ENCODE measurements around the gene CD68. TPM values are rescaled to one million over a fixed set of nuclear protein-coding genes. Genes with fewer than 3 reads are reported as not detected.

CD68 gene
- total RNA-seq, 1 donor from 2014 or later, result 398 TPM

- peaks cover 71% of the 10 kb centered on the region for H3K36me3 ChIP-seq
- TF ChIP-seq CTCF (IDR thresholded peaks at IDR 0.05), result no peak
- ATAC-seq (no peak), DNase-seq (no peak)
- H3K27me3 ChIP-seq, result no peaks in the 10 kb centered on the region
- intact Hi-C loops (cut with DNase I), result no loop called here
- H3K27ac ChIP-seq, result peak overlapping the region; percentile 99
- no peaks in the 10 kb centered on the region for H3K9me3 ChIP-seq
- H3K4me3 ChIP-seq, result peak overlapping the region; percentile 99
- peaks cover 50% of the 10 kb centered on the region for H3K4me1 ChIP-seq
Observed at GRCh38 chr17:7574176-7574953, 5.1 kb upstream of the CD68 start.

- intact Hi-C loops (cut with DNase I), result no loop called here
Observed at GRCh38 chr17:7575481-7575883, 4.0 kb upstream of the CD68 start.

GRCh38 chr17:7575959-7576358, 3.5 kb upstream of the CD68 start:
- no peak overlapping the region for H3K4me3 ChIP-seq
- no peak for TF ChIP-seq CTCF (IDR thresholded peaks at IDR 0.05)
- no peaks in the 10 kb centered on the region for H3K27me3 ChIP-seq
- intact Hi-C loops (cut with DNase I), result no loop called here
- H3K36me3 ChIP-seq, result peaks cover 55% of the 10 kb centered on the region
- no peak overlapping the region for H3K27ac ChIP-seq
- peaks cover 61% of the 10 kb centered on the region for H3K4me1 ChIP-seq
- no peaks in the 10 kb centered on the region for H3K9me3 ChIP-seq
- ATAC-seq (no peak), DNase-seq (no peak)

More at GRCh38 chr17:7575481-7575883, 4.0 kb upstream of the CD68 start:
- Histone ChIP-seq H3K27ac (no peak overlapping the region), H3K36me3 (peaks cover 60% of the 10 kb centered on the region), H3K9me3 (no peaks in the 10 kb centered on the region), H3K4me1 (peaks cover 61% of the 10 kb centered on the region), H3K4me3 (peak overlapping the region; percentile 99), H3K27me3 (no peaks in the 10 kb centered on the region)
- no peak for TF ChIP-seq CTCF (IDR thresholded peaks at IDR 0.05)
- DNase-seq (no peak), ATAC-seq (no peak)

- no peak overlapping the region for H3K27ac ChIP-seq
- H3K4me1 ChIP-seq, result peaks cover 63% of the 10 kb centered on the region
- DNase-seq, result no peak
Observed at GRCh38 chr17:7576432-7576937, 3.0 kb upstream of the CD68 start.

More at GRCh38 chr17:7576432-7576937, 3.0 kb upstream of the CD68 start:
- H3K4me3 ChIP-seq, result peak overlapping the region; percentile 12
- no peaks in the 10 kb centered on the region for H3K9me3 ChIP-seq
- no peaks in the 10 kb centered on the region for H3K27me3 ChIP-seq
- intact Hi-C loops (cut with DNase I), result no loop called here
- TF ChIP-seq CTCF (IDR thresholded peaks at IDR 0.05), result no peak
- H3K36me3 ChIP-seq, result peaks cover 51% of the 10 kb centered on the region
- no peak for ATAC-seq

All from upper lobe of right lung (tissue), 1 donor.